ENCODE results near the gene PNLIP.

GRCh38 chr10:116511365-116511764 is 34.4 kb upstream of the PNLIP start:
- TF ChIP-seq CTCF (conservative IDR thresholded peaks at IDR 0.05; ENCODE audit: low read length) (no peak), EZH2phosphoT487 (IDR thresholded peaks at IDR 0.05; ENCODE audit: borderline replicate concordance, low read depth, low read length) (no peak)
